ENCODE measurements around the gene NAP1L1.

NAP1L1 gene

GRCh38 chr12:76024102-76024781 lies 60.2 kb downstream of the NAP1L1 start:
- no peak for FAIRE-seq
- DNase-seq (ENCODE audit: extremely low spot score, insufficient read length, low read depth): no peak

GRCh38 chr12:76023069-76023690 lies 61.3 kb downstream of the NAP1L1 start:
- FAIRE-seq (no peak), DNase-seq (ENCODE audit: extremely low spot score, insufficient read length, low read depth) (no peak)

DNA sequence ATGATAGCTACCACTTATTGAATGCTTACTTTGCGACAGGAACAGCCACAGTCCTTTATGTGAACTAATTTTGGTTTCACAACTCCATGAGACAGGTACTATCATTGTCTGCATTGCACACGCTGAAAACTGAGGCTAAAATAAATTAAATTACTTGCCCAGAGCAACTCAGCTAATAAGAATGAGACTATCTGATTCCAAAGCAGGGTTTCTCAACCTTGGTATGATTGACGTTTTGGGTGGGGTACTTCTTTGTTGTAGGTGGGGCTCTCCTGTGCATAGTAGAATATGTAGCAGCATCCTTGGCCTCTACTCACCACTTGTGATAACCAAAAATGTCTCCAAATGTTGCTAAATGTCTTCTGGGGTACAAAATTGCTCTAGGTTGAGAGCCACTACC lies 62.0 kb downstream of the NAP1L1 start:
- DNase-seq (ENCODE audit: extremely low spot score, insufficient read length, low read depth) (no peak), FAIRE-seq (no peak)

DNA sequence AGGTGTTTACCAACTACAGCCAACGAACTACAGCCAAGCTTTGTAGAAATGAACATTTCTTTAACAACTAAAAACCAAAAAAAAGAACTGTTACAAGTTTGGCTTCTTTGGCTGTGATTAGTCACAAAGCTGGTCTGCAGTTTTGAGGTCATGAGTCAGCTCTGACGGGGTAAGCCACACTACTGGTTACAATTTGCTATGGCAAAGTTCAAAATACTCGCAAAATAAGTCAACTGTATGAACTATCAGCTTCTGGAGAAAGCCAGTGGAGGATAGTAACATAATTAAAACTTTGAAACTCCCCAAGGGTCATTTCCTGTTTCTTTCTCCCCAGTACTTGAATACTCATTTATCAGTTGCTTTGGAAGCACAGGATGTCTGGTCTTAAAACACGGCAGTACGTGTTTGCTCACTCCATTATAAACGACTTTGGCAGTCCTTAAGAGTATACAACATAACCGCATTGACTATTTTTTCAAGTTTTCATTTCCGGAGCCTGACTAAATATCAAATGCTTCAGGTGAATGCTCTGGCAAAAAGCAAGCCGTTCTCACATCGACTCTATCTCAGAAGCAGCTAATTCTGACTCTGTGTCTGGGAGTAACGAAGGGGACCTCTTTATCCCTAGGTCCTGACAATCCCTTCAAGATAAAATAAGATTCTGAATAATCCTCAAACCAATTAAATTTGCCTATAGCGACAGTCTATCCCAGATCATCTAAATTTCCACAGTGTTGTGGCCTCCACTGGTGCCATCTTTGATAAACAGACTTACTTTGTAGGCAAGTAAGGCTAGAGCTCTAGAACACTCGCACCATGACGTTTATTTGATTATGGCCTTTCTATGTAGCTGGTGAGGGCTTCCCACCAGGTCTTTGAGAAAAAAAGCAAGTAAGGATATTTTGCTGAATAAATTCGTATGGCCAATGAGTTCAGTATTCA lies 63.5 kb downstream of the NAP1L1 start:
- DNase-seq (ENCODE audit: extremely low spot score, insufficient read length, low read depth) (no peak), FAIRE-seq (no peak)

DNA sequence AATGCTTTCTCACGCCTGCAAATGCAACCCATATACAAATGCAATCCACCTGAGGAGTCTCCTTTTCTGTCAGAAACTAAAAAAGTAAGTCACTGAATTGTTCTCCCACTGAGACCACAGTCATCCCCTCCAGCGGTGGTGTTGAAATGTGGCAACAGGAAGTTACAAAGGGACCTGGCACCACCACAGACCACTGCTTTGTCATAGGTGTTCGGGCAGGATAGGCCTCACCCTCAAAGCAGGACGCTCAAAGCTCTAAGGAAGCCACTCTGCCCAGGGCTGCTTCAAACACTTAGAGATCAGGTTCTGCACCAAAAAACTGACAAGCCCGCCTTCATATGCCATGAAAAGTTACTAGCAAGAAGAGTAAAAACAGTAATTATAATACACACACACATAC lies 64.2 kb downstream of the NAP1L1 start:
- DNase-seq (ENCODE audit: extremely low spot score, insufficient read length, low read depth): no peak
- no peak for FAIRE-seq

GRCh38 chr12:76018672-76019071 lies 65.8 kb downstream of the NAP1L1 start:
- DNase-seq (ENCODE audit: extremely low spot score, insufficient read length, low read depth) (no peak), FAIRE-seq (no peak)

DNA sequence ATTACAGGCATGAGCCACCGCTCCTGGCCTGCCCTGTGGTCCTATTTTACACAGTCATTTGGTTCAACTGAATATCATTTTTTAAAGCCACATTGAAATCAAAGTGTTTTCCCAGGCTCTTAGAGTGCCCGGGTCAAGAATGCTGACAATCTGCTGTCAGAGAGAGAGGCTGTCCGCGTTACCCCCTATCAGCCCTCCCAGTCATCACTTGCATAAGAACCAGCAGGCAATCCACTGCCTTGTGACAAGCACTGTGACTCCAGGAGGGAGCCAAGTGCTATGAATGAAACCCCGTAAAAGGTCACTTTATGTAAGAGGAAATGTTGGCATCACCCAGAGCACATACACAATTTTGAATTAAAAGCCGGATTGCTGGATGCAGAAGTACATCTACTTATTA lies 66.4 kb downstream of the NAP1L1 start:
- no peak for DNase-seq (ENCODE audit: extremely low spot score, insufficient read length, low read depth)

DNA sequence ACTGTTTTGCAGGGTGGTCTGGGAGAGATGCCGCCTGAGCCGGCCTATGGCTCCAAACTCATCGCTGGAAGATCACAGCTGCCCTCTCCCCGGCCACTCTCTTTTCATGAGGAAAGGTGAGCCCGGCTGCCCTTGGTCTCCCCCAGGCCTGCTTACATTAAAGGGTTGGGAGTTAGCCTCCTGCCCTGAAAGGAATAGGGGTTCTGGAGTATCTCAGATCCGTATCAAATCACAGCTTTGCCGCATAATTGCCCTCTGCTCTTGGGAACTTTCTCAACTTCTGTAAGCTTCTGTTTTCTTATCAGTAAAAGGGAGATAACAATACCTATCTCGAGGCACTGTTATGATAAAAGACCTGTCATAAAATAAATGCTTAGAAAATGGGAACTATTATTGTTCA lies 70.5 kb downstream of the NAP1L1 start:
- DNase-seq (ENCODE audit: extremely low spot score, insufficient read length, low read depth): no peak
- FAIRE-seq: no peak

More for the DNA sequence above, 66.4 kb downstream of the NAP1L1 start:
- no peak for FAIRE-seq

DNA sequence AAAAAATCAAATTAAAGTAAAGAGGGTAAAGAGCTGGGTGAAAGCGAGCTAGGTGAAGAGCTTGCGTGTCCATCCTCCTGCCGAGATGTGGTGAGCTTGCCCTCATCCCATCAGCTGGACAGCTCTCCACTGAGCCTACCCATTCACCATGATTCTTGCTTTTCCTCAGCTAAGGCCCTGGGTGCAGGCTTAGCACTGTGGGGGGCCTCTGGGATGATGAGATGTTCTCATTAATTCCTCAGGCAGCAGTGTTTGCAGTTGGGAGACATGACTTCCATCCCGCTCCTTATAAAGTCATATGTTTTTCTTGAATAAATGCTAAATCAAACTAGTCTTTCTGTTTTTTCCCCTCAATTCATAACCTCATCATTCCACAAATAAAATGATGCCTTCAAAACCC lies 70.9 kb downstream of the NAP1L1 start:
- DNase-seq (ENCODE audit: extremely low spot score, insufficient read length, low read depth) (no peak), FAIRE-seq (no peak)

- no peak for DNase-seq (ENCODE audit: extremely low spot score, insufficient read length, low read depth)
- no peak for FAIRE-seq
Observed at GRCh38 chr12:76012644-76013043, 71.8 kb downstream of the NAP1L1 start.

GRCh38 chr12:76010732-76011458 lies 73.6 kb downstream of the NAP1L1 start:
- DNase-seq (ENCODE audit: extremely low spot score, insufficient read length, low read depth): no peak
- FAIRE-seq: no peak

DNA sequence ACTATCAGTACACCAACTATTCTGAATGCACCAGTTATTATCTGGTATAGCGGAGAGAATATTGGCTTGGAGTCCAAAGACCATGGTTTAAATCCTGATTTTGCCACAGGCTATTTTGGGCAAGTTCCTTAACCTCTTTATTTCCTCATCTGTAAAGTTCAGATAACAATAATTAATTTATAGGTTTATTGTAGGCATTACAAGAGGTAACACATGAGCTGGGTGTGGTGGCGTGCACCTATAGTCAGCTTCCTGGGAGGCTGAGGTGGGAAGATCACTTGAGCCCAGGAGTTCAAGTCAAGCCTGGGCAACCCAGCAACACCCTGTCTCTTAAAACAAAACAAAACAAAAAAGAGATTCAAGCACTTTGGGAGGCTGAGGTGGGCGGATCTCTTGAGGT lies 76.1 kb downstream of the NAP1L1 start:
- no peak for DNase-seq (ENCODE audit: extremely low spot score, insufficient read length, low read depth)
- FAIRE-seq: no peak

GRCh38 chr12:76007640-76008039 lies 76.8 kb downstream of the NAP1L1 start:
- no peak for DNase-seq (ENCODE audit: extremely low spot score, insufficient read length, low read depth)
- no peak for FAIRE-seq

GRCh38 chr12:76006028-76006925 lies 78.2 kb downstream of the NAP1L1 start:
- FAIRE-seq: no peak
- no peak for DNase-seq (ENCODE audit: extremely low spot score, insufficient read length, low read depth)

DNA sequence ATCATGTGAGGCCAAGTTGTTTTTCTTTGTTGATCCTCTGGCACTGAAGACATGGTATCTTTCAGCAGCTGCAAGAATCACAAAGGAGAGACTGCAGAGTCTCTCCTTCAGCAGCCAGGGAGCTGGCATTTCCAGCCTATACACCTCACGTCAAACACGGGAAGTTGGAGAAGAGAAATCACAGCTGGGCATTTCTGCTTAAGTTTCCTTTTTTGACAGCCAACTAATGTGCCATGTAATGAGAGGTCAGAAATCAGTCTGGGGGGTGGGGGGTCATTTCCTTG lies 81.2 kb downstream of the NAP1L1 start:
- DNase-seq (ENCODE audit: extremely low spot score, insufficient read length, low read depth) (no peak), FAIRE-seq (no peak)

- DNase-seq (ENCODE audit: extremely low spot score, insufficient read length, low read depth) (no peak), FAIRE-seq (no peak)
Observed at GRCh38 chr12:76002598-76003354, 81.7 kb downstream of the NAP1L1 start.

DNA sequence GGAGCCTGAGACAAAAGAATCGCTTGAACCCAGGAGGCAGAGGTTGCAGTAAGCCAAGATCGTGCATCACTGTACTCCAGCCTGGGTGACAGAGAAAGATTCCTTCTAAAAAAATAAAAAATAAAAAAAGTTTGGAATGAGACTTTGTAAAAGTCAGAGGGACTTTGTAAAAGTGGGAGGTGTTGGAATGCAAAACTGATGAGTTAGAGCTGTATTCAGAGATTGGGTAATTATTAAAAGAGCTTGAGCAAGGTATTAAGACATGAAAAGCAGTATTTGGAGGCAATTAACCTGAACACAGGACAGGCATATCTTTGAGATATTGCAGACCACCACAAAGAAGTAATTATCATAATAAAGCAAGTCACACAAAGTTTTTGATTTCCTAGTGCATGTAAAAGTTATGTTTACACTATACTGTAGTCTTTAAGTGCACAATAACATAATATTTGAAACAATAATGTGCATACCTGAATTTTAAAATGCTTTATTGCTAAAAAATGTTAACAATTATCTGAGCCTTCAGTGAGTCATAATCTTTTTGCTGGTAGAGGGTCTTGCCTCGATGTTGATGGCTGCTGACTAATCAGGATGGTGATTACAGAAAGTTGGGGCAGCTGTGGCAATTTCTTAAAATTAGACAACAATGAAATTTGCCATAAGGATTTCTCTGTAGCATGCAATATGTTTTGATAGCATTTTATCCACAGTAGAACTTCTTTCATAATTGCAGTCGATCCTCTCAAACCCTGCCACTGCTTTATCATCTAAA lies 86.0 kb downstream of the NAP1L1 start:
- DNase-seq (ENCODE audit: extremely low spot score, insufficient read length, low read depth): no peak
- no peak for FAIRE-seq

DNA sequence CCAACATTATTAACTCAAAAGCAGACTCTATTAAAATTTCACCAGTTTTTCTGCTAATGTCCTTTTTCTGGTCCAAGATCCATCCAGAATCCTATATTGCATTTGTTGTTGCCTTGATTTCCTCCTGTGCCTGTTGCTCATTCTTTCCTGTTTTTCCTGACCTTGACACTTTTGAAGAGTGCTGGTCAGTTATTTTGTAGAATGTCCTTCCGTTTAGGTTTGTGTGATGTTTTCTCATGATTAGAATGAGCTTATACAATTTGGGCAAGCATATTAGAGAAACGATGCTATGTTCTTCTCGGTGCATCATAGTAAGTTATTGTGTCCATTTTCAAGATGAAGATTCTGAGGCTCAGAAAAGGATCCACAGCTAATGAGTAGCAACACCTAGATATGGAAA lies 86.8 kb downstream of the NAP1L1 start:
- no peak for FAIRE-seq
- no peak for DNase-seq (ENCODE audit: extremely low spot score, insufficient read length, low read depth)
